HEK293 (cell line): ENCODE measurements around the gene C19orf12.

ENCODE experiments used
- CTCF ChIA-PET: fragments of 350-600 bp; formaldehyde crosslinking; extraction: SDS; loops from one replicate; lab custom pipeline; 2021; ENCODE audit warnings: antibody characterized with exemption; lab: Yijun Ruan, JAX
- POLR2A ChIA-PET: fragments of 300-600 bp; formaldehyde crosslinking; extraction: SDS; loops from one replicate; lab custom pipeline; 2020; ENCODE audit warnings: antibody characterized with exemption, inconsistent platforms; lab: Yijun Ruan, JAX
- H3K27ac ChIP-seq: fragments of 200-500 bp; sonication (Bioruptor generic); 2 replicates; pipeline ENCODE4 v1.5.1; 2014; ENCODE audit warnings: low read depth, low read length, control low read depth, inconsistent platforms; ENCODE audit errors: extremely low read depth
- H3K36me3 ChIP-seq, 2 experiments: fragments of 200-500 bp in 1 of 2; sonication (Bioruptor generic) in 1 of 2; 1 replicate in 1 of 2; 2 replicates in 1 of 2; pipeline ENCODE4 v1.5.1; 2014 to 2017; ENCODE audit warnings: inconsistent platforms in 2 of 2, low read length in 2 of 2; ENCODE audit not compliant: control insufficient read depth in 2 of 2, insufficient read depth in 1 of 2
- H3K4me1 ChIP-seq: fragments of 200-500 bp; sonication (Bioruptor generic); 2 replicates; pipeline ENCODE4 v1.5.1; 2014; ENCODE audit warnings: mild to moderate bottlenecking, low read length, inconsistent platforms; ENCODE audit not compliant: control insufficient read depth, insufficient read depth
- H3K4me3 ChIP-seq: 2 replicates; pipeline ENCODE4 v1.5.1; 2011; ENCODE audit warnings: low read depth, mild to moderate bottlenecking, control low read depth, low read length, moderate library complexity
- H3K9me3 ChIP-seq: fragments of 200-500 bp; sonication (Bioruptor generic); 2 replicates; pipeline ENCODE4 v1.5.1; 2014; ENCODE audit warnings: low read depth, low read length, inconsistent platforms; ENCODE audit not compliant: control insufficient read depth, insufficient read depth
- FEZF1 ChIP-seq: fragments of 450-650 bp; formaldehyde crosslinking; IDR thresholded peaks from 2 replicates; pipeline ENCODE4 v1.5.1; 2016; ENCODE audit warnings: missing biosample characterization, missing genetic modification characterization
- HOXC10 ChIP-seq: sonication (generic); formaldehyde crosslinking; IDR thresholded peaks from 2 replicates; pipeline ENCODE4 v1.8.1; 2023; ENCODE audit warnings: mild to moderate bottlenecking, missing genetic modification reagents
- KLF9 ChIP-seq: fragments of 450-650 bp; formaldehyde crosslinking; IDR thresholded peaks from 2 replicates; pipeline ENCODE4 v1.5.1; 2016; ENCODE audit warnings: missing biosample characterization, missing genetic modification characterization, low read depth
- PRDM10 ChIP-seq: fragments of 450-650 bp; formaldehyde crosslinking; IDR thresholded peaks from 2 replicates; pipeline ENCODE4 v1.5.1; 2016; ENCODE audit warnings: missing biosample characterization, missing genetic modification characterization
- WT1 ChIP-seq: fragments of 450-650 bp; formaldehyde crosslinking; IDR thresholded peaks from 2 replicates; pipeline ENCODE4 v1.5.1; 2016; ENCODE audit warnings: missing biosample characterization, missing genetic modification characterization
- ZBTB49 ChIP-seq: fragments of 450-650 bp; formaldehyde crosslinking; IDR thresholded peaks from 2 replicates; pipeline ENCODE4 v1.5.1; 2016; ENCODE audit warnings: missing biosample characterization, missing genetic modification characterization, low read depth
- ZNF140 ChIP-seq: fragments of 450-650 bp; formaldehyde crosslinking; IDR thresholded peaks from 2 replicates; pipeline ENCODE4 v1.5.1; 2016; ENCODE audit warnings: missing biosample characterization, missing genetic modification characterization
- ZNF16 ChIP-seq: fragments of 450-650 bp; formaldehyde crosslinking; IDR thresholded peaks from 2 replicates; pipeline ENCODE4 v1.5.1; 2016; ENCODE audit warnings: low read depth, missing biosample characterization, missing genetic modification characterization
- ZNF341 ChIP-seq: fragments of 450-650 bp; formaldehyde crosslinking; IDR thresholded peaks from 2 replicates; pipeline ENCODE4; 2016; ENCODE audit warnings: low read depth, missing biosample characterization, missing genetic modification characterization
- ZNF398 ChIP-seq: fragments of 450-650 bp; formaldehyde crosslinking; IDR thresholded peaks from 2 replicates; pipeline ENCODE4 v1.5.1; 2017; ENCODE audit warnings: missing biosample characterization, missing genetic modification characterization
- ZNF514 ChIP-seq: fragments of 450-650 bp; formaldehyde crosslinking; IDR thresholded peaks from 2 replicates; pipeline ENCODE4 v1.5.1; 2016; ENCODE audit warnings: missing biosample characterization, missing genetic modification characterization
- ZNF521 ChIP-seq: fragments of 450-650 bp; formaldehyde crosslinking; IDR thresholded peaks from 2 replicates; pipeline ENCODE4 v1.5.1; 2017; ENCODE audit warnings: missing biosample characterization, mild to moderate bottlenecking, missing genetic modification characterization
- ZNF548 ChIP-seq: fragments of 450-650 bp; formaldehyde crosslinking; IDR thresholded peaks from 2 replicates; pipeline ENCODE4 v1.5.1; 2016; ENCODE audit warnings: missing biosample characterization, missing genetic modification characterization
- ZNF610 ChIP-seq: fragments of 450-650 bp; formaldehyde crosslinking; IDR thresholded peaks from 2 replicates; pipeline ENCODE4 v1.5.1; 2016; ENCODE audit warnings: missing biosample characterization, missing genetic modification characterization, borderline replicate concordance
- ZNF701 ChIP-seq: fragments of 450-650 bp; formaldehyde crosslinking; IDR thresholded peaks from 2 replicates; pipeline ENCODE4 v1.5.1; 2016; ENCODE audit warnings: missing biosample characterization, missing genetic modification characterization
- ZNF707 ChIP-seq: fragments of 450-650 bp; formaldehyde crosslinking; IDR thresholded peaks from 2 replicates; pipeline ENCODE4 v1.5.1; 2016; ENCODE audit warnings: missing biosample characterization, missing genetic modification characterization
- TF ChIP-seq, protein P1 (sequence below): fragments of 450-650 bp; formaldehyde crosslinking; IDR thresholded peaks from 2 replicates; pipeline ENCODE4 v1.5.1; 2016; ENCODE audit warnings: missing biosample characterization, missing genetic modification characterization
- TF ChIP-seq, protein P2 (sequence below): fragments of 450-650 bp; formaldehyde crosslinking; IDR thresholded peaks from 2 replicates; pipeline ENCODE4 v1.5.1; 2016; ENCODE audit warnings: missing biosample characterization, missing genetic modification characterization
- TF ChIP-seq, protein P3 (sequence below): fragments of 450-650 bp; formaldehyde crosslinking; IDR thresholded peaks from 2 replicates; pipeline ENCODE4 v1.5.1; 2016; ENCODE audit warnings: missing biosample characterization, missing genetic modification characterization
- TF ChIP-seq, protein P4 (sequence below): fragments of 450-650 bp; formaldehyde crosslinking; IDR thresholded peaks from 2 replicates; pipeline ENCODE4 v1.5.1; 2016; ENCODE audit warnings: missing biosample characterization, missing genetic modification characterization
- TF ChIP-seq, protein P5 (sequence below): fragments of 450-650 bp; formaldehyde crosslinking; IDR thresholded peaks from 2 replicates; pipeline ENCODE4 v1.5.1; 2016; ENCODE audit warnings: missing biosample characterization, missing genetic modification characterization

C19orf12 gene

DNA sequence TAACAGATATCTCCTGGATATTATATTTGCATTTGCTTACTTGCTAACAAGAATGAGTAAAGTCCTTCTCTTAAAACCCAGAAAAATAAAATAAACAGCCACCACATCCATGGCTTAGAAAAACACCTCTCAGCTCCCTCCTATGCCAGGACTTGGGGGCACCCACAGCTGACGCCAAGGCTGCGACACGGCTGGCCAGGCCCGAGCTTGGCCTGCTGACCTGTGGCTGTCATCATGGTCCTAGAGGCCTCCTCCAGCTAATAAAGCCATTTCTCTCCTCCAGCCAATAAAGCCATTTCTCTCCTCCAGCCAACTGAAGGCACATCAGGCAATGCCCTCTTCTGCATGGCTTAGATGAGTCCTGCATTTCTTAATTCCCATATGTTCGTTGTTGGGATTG lies 20.9 kb downstream of the C19orf12 start (continued):
- no peak for TF ChIP-seq ZNF707
- TF ChIP-seq ZNF701 (tag by site-specific recombination) = no peak

DNA sequence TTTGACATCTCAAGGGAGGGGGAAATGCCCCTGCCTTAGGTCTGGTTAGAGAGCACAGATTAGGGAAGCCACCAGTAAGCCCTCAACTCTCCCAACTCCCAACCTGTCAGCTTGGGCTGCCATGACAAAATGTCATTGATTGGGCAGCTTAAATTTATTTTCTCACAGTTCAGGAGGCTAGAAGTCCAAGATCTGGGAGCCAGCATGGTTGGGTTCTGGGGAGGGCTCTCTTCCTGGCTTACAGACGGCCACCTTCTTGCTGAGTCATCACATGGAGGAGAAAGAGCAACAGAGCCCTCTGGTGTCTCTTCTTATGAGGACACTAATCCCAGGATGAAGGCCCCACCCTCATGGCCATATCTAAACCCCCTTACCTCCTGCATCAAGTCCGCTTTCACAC lies 24.2 kb downstream of the C19orf12 start:
- Histone ChIP-seq H3K36me3 (no peaks in the 10 kb centered on the region), H3K4me1 (no peaks in the 10 kb centered on the region), H3K4me3 (no peak overlapping the region), H3K27ac (no peak overlapping the region), H3K9me3 (no peaks in the 10 kb centered on the region)
- POLR2A ChIA-PET = no interaction called here
- CTCF ChIA-PET = interaction anchor here (0.6 to 8.1 kb wide), 25 partner anchors 12 to 937 kb away, joined by 3 to 220 read pairs (median 4); partner anchors contain the start of genes C19orf12, PLEKHF1 and POP4
- no peak for TF ChIP-seq ZBTB49 (tag by site-specific recombination)
- TF ChIP-seq, protein P1, sequence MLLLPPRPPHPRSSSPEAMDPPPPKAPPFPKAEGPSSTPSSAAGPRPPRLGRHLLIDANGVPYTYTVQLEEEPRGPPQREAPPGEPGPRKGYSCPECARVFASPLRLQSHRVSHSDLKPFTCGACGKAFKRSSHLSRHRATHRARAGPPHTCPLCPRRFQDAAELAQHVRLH (tag by site-specific recombination) = 0 out of 2 replicates have a peak, but pooled peaks have one; percentile 50
- TF ChIP-seq ZNF16 = no peak
- no peak for TF ChIP-seq ZNF140 (tag by site-specific recombination)
- no peak for TF ChIP-seq ZNF398
- TF ChIP-seq, protein P2, sequence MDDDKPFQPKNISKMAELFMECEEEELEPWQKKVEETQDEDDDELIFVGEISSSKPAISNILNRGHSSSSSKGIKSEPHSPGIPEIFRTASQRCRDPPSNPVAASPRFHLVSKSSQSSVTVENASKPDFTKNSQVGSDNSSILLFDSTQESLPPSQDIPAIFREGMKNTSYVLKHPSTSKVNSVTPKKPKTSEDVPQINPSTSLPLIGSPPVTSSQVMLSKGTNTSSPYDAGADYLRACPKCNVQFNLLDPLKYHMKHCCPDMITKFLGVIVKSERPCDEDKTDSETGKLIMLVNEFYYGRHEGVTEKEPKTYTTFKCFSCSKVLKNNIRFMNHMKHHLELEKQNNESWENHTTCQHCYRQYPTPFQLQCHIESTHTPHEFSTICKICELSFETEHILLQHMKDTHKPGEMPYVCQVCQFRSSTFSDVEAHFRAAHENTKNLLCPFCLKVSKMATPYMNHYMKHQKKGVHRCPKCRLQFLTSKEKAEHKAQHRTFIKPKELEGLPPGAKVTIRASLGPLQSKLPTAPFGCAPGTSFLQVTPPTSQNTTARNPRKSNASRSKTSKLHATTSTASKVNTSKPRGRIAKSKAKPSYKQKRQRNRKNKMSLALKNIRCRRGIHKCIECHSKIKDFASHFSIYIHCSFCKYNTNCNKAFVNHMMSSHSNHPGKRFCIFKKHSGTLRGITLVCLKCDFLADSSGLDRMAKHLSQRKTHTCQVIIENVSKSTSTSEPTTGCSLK (tag by site-specific recombination) = 0 out of 2 replicates have a peak, but pooled peaks have one; percentile 9
- no peak for TF ChIP-seq WT1
- TF ChIP-seq ZNF514 (tag by site-specific recombination) = no peak
- no peak; the same call in 1 of the 2 replicates for TF ChIP-seq KLF9
- no peak for TF ChIP-seq HOXC10
- no peak for TF ChIP-seq PRDM10 (tag by site-specific recombination)
- TF ChIP-seq, protein P3, sequence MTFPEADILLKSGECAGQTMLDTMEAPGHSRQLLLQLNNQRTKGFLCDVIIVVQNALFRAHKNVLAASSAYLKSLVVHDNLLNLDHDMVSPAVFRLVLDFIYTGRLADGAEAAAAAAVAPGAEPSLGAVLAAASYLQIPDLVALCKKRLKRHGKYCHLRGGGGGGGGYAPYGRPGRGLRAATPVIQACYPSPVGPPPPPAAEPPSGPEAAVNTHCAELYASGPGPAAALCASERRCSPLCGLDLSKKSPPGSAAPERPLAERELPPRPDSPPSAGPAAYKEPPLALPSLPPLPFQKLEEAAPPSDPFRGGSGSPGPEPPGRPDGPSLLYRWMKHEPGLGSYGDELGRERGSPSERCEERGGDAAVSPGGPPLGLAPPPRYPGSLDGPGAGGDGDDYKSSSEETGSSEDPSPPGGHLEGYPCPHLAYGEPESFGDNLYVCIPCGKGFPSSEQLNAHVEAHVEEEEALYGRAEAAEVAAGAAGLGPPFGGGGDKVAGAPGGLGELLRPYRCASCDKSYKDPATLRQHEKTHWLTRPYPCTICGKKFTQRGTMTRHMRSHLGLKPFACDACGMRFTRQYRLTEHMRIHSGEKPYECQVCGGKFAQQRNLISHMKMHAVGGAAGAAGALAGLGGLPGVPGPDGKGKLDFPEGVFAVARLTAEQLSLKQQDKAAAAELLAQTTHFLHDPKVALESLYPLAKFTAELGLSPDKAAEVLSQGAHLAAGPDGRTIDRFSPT (tag by site-specific recombination) = no peak
- TF ChIP-seq, protein P4, sequence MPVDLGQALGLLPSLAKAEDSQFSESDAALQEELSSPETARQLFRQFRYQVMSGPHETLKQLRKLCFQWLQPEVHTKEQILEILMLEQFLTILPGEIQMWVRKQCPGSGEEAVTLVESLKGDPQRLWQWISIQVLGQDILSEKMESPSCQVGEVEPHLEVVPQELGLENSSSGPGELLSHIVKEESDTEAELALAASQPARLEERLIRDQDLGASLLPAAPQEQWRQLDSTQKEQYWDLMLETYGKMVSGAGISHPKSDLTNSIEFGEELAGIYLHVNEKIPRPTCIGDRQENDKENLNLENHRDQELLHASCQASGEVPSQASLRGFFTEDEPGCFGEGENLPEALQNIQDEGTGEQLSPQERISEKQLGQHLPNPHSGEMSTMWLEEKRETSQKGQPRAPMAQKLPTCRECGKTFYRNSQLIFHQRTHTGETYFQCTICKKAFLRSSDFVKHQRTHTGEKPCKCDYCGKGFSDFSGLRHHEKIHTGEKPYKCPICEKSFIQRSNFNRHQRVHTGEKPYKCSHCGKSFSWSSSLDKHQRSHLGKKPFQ (tag by site-specific recombination) = no peak
- TF ChIP-seq, protein P5, sequence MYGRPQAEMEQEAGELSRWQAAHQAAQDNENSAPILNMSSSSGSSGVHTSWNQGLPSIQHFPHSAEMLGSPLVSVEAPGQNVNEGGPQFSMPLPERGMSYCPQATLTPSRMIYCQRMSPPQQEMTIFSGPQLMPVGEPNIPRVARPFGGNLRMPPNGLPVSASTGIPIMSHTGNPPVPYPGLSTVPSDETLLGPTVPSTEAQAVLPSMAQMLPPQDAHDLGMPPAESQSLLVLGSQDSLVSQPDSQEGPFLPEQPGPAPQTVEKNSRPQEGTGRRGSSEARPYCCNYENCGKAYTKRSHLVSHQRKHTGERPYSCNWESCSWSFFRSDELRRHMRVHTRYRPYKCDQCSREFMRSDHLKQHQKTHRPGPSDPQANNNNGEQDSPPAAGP (tag by site-specific recombination) = peak; percentile 59; the same call in 1 of the 2 replicates
- TF ChIP-seq ZNF548 (tag by site-specific recombination) = no peak
- no peak for TF ChIP-seq FEZF1 (tag by site-specific recombination)
- TF ChIP-seq ZNF341 = no peak
- peak; percentile 88 for TF ChIP-seq ZNF610
- no peak for TF ChIP-seq ZNF521 (tag by site-specific recombination)
